HG03095 (cell line): ENCODE results near the gene CAV3.
"Not testable (repeated sequence)": the region's sequence is repeated elsewhere in the genome, so short reads cannot be mapped to it uniquely, and the experiment has no call there.

Experiments
- ATAC-seq: cut with Tn5 transposase; IDR thresholded peaks from one replicate; pipeline ENCODE4 v1.9.1; 2021; ENCODE audit warnings: moderate library complexity; ENCODE audit not compliant: unreplicated experiment

The CAV3 gene

DNA sequence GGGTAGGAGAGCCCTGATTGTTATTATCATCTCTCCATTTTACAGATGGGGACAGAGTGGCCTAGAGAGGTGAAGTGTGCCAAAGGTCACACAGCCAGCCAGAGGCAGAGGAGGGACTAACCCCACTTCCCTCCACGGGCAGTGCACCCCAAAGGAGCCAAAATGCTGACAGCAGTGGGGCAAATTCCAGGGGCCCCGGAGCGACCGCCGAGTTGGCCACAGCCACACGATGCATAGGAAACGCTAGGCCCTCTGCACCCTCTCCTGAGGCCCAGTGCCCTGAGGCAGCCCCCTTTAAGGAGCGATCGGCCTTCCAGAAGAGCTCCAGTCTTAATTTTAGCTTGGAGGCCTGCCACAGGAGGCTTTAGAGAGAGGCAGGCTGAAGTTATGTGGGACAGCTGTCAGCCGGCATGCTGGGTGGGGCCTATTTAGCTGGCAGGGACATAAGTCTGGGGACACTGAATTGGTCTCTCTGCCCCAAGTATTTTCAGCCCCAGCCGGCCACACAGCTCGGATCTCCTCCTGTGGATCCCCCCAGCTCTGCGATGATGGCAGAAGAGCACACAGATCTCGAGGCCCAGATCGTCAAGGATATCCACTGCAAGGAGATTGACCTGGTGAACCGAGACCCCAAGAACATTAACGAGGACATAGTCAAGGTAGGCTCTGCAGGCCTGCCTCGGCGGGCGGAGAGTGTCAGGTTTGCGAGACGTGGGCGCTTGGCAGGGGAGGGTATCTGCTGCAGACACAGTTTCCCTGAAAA is at the start of gene CAV3:
TSS of gene CAV3 (plus strand) at position 471 of the 763 bp plus-strand sequence. CDS start at position 546, 75 bp downstream.
- no peak for ATAC-seq

- not testable (repeated sequence) for ATAC-seq
These were observed 48.6 kb upstream of the CAV3 start for GRCh38 chr3:8684992-8685391.

DNA sequence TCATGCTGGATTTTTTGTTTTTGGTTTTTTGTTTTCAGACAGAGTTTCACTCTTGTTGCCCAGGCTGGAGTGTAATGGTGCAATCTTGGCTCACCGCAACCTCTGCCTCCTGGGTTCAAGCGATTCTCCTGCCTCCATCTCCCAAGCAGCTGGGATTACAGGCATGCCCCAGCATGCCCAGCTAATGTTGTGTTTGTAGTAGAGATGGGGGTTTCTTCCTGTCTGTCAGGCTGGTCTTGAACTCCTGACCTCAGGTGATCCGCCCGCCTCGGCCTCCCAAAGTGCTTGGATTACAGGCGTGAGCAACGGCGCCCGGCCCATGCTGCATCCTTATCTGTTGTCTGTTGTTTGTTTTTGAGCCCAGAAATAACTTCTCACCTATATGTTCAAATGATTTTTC is 42.3 kb upstream of the CAV3 start:
- not testable (repeated sequence) for ATAC-seq

GRCh38 chr3:8702560-8702959 is 31.0 kb upstream of the CAV3 start:
- no peak for ATAC-seq

DNA sequence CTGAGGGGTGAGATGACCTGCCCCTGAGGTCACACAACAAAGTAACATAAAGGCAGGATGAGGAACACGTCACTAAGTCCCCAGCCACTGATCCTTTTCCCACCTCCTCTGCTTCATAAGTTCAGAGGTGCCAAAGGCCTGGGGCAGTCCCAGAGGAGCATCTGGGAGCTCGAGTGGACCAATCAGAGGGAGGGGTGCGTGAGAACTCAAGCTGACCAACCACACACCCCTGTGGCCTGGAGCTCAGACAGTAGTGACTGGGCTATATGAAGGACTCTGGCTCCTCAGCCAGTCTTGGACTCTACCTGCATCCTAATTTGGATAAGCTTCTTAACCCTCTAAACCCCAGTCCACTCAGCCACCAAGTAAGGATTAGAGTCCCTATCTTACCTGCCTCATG is 28.0 kb upstream of the CAV3 start:
- no peak for ATAC-seq

DNA sequence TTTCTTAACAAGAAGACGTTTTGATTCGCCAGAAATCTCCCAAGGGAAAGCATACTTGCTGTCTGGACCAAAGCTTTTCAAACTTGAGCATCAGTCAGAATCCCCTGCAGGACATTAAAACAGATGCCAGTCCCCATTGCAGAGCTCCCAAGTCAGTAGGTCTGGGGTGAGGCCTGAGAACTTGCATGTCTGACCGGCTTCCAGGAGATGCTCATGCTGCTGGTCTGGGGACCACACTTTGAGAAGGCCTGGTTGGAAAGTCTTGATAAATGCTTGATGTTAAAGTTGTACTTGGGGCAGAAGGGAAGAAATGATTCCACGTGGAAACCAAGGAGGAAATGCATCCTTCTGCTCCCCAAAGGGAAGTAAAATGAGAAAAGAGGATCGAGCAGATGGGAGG is 24.3 kb upstream of the CAV3 start:
- ATAC-seq, result no peak

- no peak for ATAC-seq
These were observed 23.6 kb upstream of the CAV3 start for GRCh38 chr3:8709801-8710507.

DNA sequence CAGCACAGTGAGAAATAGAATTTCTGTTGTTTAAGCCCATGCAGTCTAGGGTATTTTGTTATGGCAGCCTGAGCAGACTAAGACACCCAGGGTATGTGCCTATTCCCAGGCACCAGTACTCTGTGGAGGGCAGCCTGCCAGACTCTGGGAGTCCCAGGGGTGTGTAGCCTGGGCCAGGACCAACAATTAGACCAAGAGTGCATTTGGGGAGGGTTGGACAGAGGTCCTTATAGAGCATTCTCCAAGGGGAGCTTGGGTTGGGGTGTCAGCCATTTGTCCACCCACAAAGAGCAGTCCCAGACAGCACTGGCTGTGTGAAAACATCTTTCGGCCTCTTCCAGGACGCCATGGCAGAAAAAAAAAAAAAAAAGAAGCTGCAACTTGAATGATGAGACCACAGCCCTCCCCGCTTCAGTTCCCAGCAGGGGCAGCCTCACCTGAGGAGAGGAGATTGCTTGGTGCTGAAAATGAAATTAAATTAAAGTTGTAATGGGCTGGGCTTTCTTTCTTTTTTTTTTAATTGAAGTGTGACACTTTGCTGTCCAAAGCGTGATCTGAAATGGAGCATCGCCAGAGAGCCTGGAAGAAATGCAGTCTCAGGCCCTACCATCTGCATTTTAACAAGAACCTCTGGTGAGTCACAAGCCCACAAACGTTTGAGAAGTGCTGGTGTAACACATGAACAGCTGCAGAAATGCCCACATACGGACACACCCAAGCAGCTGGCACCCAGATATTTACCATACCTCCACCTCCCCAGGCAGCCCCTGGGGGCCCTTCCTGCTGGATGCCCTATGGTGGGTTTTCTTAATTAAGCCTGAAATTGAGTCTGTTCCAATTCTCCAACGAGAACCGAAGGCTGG is 21.3 kb upstream of the CAV3 start:
- no peak for ATAC-seq

GRCh38 chr3:8712908-8713255 is 20.7 kb upstream of the CAV3 start:
- ATAC-seq, result no peak

GRCh38 chr3:8713901-8714759 is 19.5 kb upstream of the CAV3 start:
- peak; percentile 60 for ATAC-seq

DNA sequence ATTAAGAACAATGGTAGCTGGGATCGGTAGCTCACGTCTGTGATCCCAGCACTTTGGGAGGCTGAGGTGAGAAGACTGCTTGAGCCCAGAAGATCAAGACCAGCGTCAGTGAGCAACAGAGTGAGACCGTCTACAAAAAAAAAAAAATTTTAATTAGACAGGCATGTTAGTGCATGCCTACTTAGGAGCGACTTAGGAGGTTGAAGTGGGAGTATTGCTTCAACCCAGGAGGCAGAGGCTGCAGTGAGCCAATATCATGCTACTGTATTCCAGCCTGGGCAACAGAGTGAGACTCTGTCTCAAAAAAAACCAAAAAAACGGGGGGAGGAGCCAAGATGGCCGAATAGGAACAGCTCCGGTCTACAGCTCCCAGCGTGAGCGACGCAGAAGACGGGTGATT is 17.8 kb upstream of the CAV3 start:
- not testable (repeated sequence) for ATAC-seq

- no peak for ATAC-seq
These were observed 10.8 kb upstream of the CAV3 start for GRCh38 chr3:8722808-8723207.

GRCh38 chr3:8723612-8724011 is 10.0 kb upstream of the CAV3 start:
- ATAC-seq, result no peak

- no peak for ATAC-seq
These were observed 9.4 kb upstream of the CAV3 start for GRCh38 chr3:8724108-8724752.

DNA sequence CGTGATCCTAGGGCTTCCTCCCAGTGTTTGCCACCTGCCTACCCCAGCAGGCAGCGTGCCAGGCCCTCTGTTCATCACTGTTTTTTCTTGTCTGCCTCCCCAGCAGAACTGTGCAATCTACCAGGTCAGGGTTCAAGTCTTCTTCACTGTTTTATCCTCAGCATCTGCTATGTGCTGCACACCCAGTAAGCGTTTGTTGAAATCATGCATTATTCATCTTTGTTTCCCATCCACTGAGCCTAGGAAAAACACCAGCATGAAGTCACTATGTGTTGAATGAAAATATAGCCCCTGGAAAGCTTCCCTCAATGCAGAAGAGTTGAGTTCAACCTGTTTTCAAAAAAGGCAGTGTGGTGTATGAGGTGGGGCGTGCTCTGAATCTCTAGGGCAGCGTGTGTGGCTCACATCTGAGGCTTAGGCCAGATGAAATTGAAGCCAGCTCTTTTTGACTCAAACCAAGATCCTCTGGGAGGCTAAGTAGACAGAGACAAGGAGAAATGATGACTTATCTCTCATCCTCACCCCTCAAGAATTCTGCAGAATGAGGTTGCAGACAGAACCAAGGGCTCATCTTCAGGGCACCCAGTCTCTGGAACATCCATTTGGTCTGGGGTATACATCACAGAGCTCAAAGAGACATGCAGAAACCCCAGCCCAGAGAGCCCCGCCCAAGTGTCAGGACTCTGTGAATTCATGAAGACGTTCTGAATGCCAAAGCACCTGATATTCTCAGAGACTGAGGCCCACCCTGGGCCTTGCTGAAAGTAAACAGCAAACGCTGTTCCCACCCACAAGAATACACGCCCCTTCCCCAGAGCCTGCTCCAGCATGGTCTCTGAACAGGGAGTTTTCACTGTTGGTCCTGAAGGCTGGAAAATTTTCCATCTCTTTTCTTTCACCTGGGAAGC is 5.7 kb upstream of the CAV3 start:
- no peak for ATAC-seq

DNA sequence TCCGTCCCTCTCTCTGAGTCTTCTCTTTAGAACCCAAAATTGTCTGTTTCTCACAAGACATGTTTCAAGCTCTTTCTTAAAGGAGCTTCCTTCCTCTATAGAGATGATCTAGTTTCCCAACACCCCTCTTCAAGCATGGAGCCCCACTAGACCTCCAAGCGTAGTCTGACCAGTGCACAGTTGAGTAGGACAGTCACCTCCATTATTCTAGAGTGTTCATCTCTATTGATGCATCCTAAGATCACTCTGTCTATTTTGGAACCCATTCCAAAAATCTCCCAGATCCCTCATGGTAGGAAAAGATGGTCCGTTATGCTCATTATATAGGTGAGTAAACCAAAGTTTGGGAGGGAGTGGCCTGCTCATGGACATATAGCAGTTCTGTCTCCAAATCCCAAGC is 4.1 kb upstream of the CAV3 start:
- ATAC-seq, result no peak

DNA sequence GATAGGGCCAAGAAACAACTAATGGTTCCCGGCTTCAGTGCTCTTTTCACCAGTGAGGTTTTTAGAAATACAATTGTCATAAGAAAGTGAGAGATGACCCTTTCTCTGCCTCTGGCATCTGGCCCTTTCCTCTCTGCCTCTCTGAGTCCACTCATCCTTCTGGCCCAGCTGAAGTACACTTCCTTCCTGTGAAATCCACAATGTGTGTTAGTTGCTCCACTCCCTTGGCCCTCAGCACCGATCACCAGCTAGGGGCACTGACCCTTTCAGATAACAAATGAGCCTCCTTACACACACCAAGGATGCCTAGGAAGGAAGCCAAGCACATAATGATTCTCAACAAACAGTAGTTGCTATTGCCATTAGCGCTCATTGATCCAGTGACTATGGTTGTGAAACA is 2.9 kb upstream of the CAV3 start:
- ATAC-seq, result no peak

- no peak for ATAC-seq
These were observed 1.2 kb upstream of the CAV3 start for GRCh38 chr3:8732413-8732812.
